Measurements from ENCODE around the gene MYBPC3. TPM values are rescaled to one million over a fixed set of nuclear protein-coding genes. Genes with fewer than 3 reads are reported as not detected.

MYBPC3 gene
- total and polyA plus RNA-seq, 2 donors (not counting 3 experiments of a cell fraction or from before 2014, with no cell fraction given), result not detected

GRCh38 chr11:47376525-47377371 lies 24.2 kb upstream of the MYBPC3 start:
- Histone ChIP-seq H3K4me2 (ENCODE audit: insufficient read depth, low read length) (no peak overlapping the region), H3K4me3 (replicated peaks in 1 of 3; ENCODE audit: insufficient read depth in 1 of 3, low read depth in 1 of 3, low read length in 3 of 3) (no peak overlapping the region), H3K79me2 (ENCODE audit: control insufficient read depth, insufficient read depth, low read length) (no peaks in the 10 kb centered on the region), H2AFZ (ENCODE audit: low read depth, low read length) (no peak overlapping the region), H3K9me3 (replicated peaks; ENCODE audit: control insufficient read depth, insufficient read depth, low read length) (no peaks in the 10 kb centered on the region), H3K27me3 (ENCODE audit: control insufficient read depth in 2 of 2, insufficient read depth in 2 of 2, low read length in 2 of 2) (no peaks in the 10 kb centered on the region), H3K27ac (ENCODE audit: insufficient read depth, low read depth, low read length) (no peak overlapping the region), H3K9ac (replicated peaks; ENCODE audit: extremely low read depth, insufficient read depth, low read length) (no peak overlapping the region), H4K20me1 (replicated peaks; ENCODE audit: control insufficient read depth, extremely low read depth, insufficient read depth, low read length) (no peaks in the 10 kb centered on the region), H3K36me3 (ENCODE audit: control insufficient read depth in 2 of 2, extremely low read depth in 1 of 2, insufficient read depth in 2 of 2, low read length in 2 of 2) (no peaks in the 10 kb centered on the region), H3K4me1 (ENCODE audit: control insufficient read depth, extremely low read depth, insufficient read depth, low read length) (peaks cover 9% of the 10 kb centered on the region), H3K9me1 (replicated peaks; ENCODE audit: control insufficient read depth, extremely low read depth, insufficient read depth, low read length) (no peaks in the 10 kb centered on the region)
- ChIA-PET CTCF (no interaction called here), POLR2A (no interaction called here)
- dilution Hi-C loops (cut with MboI; ENCODE audit: extremely low pct_ligation_motif_present, low sequenced_read_pairs), result no loop called here
- FAIRE-seq (no peak), DNase-seq (ENCODE audit: low read depth, low spot score) (no peak)
- intact Hi-C loops (cut with micrococcal nuclease), result no loop called here
- no TSS peak for BruUV-seq (replicated peaks)
- TF ChIP-seq MAX (IDR thresholded peaks at IDR 0.05; ENCODE audit: insufficient read depth, insufficient read length) (no peak), JUN (IDR thresholded peaks at IDR 0.05; ENCODE audit: borderline replicate concordance, insufficient read depth, insufficient read length, low read depth) (no peak), GATA2 (IDR thresholded peaks at IDR 0.05; ENCODE audit: insufficient read depth, insufficient read length, low read depth, low read length) (no peak), FOS (IDR thresholded peaks at IDR 0.05; ENCODE audit: borderline replicate concordance, insufficient read depth, low read length) (no peak), POLR2A (IDR thresholded peaks at IDR 0.05; ENCODE audit: low read depth, low read length) (no peak), EZH2 (IDR thresholded peaks at IDR 0.05; ENCODE audit: borderline replicate concordance, low read depth, low read length, severe bottlenecking) (no peak), CTCF (IDR thresholded peaks at IDR 0.05; ENCODE audit: extremely low read depth in 1 of 2, insufficient read depth in 1 of 2, low read depth in 1 of 2, low read length in 2 of 2) (no peak), MYC (IDR thresholded peaks at IDR 0.05; ENCODE audit: low read depth, low read length) (no peak), POLR2AphosphoS5 (IDR thresholded peaks at IDR 0.05; ENCODE audit: insufficient read depth, low read depth, low read length) (no peak)

All from endothelial cell of umbilical vein (primary cell).